ENCODE results near the gene ANKS4B. TPM values are rescaled to one million over a fixed set of nuclear protein-coding genes. Genes with fewer than 3 reads are reported as not detected.

Gene ANKS4B
- total RNA-seq, 4 donors from 2014 or later, result 0.20 TPM; not detected in 3

- DNase-seq (ENCODE audit: low spot score in 2 of 2), result no peak
- Histone ChIP-seq H3K36me3 (no peaks in the 10 kb centered on the region), H3K9me3 (no peaks in the 10 kb centered on the region), H3K27me3 (peaks cover 0 to 63% of the 10 kb centered on the region in 2 donors), H3K27ac (no peak within 1 kb of the TSS), H3K4me1 (peaks cover 0 to 16% (median 4%) of the 10 kb centered on the region in 4 donors), H3K4me3 (peak within 1 kb of the TSS in 3 of 4 donors; percentile 2 to 42 (median 36))
- TF ChIP-seq EP300 (IDR thresholded peaks at IDR 0.05) (no peak), CTCF (IDR thresholded peaks at IDR 0.05) (peak; percentile 58 to 72 (median 65))
- WGBS, 2 donors, result 2% methylated on average over 33 to 46 of the region's 46 CpGs
Measured at GRCh38 chr16:21277927-21278706, 44.6 kb downstream of the ANKS4B start, which contains the start of gene CRYM. TSS of gene CRYM (minus strand) at chr16:21278290. CDS start at chr16:21278251, 39 bp downstream.

GRCh38 chr16:21279501-21279900, 46.0 kb downstream of the ANKS4B start:
- H3K4me3 ChIP-seq, result no peak overlapping the region
- WGBS, 2 donors, result 55 to 57% methylated on average over 2 of the region's 2 CpGs
- H3K4me1 ChIP-seq, result peaks cover 0 to 27% (median 6%) of the 10 kb centered on the region in 4 donors
- peaks cover 0 to 3% (median 0%) of the 10 kb centered on the region in 4 donors for H3K9me3 ChIP-seq
- no peak for TF ChIP-seq POLR2A (IDR thresholded peaks at IDR 0.05)
- TF ChIP-seq CTCF (IDR thresholded peaks at IDR 0.05), result no peak
- no peak for TF ChIP-seq EP300 (IDR thresholded peaks at IDR 0.05)
- no peaks in the 10 kb centered on the region for H3K36me3 ChIP-seq
- H3K27ac ChIP-seq, result no peak overlapping the region
- DNase-seq (ENCODE audit: low spot score in 2 of 2), result no peak
- H3K27me3 ChIP-seq, result peaks cover under 1 to 67% of the 10 kb centered on the region in 2 donors

GRCh38 chr16:21281698-21282389, 48.3 kb downstream of the ANKS4B start:
- Histone ChIP-seq H3K4me3 (no peak overlapping the region), H3K4me1 (peaks cover 0 to 27% (median 6%) of the 10 kb centered on the region in 4 donors), H3K9me3 (peaks cover 0 to 5% (median 0%) of the 10 kb centered on the region in 4 donors), H3K36me3 (no peaks in the 10 kb centered on the region), H3K27me3 (peaks cover 3 to 76% of the 10 kb centered on the region in 2 donors), H3K27ac (no peak overlapping the region)
- 73 to 82% methylated on average over 7 of the region's 7 CpGs for WGBS, 2 donors
- no peak for TF ChIP-seq EP300 (IDR thresholded peaks at IDR 0.05)
- TF ChIP-seq CTCF (IDR thresholded peaks at IDR 0.05), result no peak
- no peak for TF ChIP-seq POLR2A (IDR thresholded peaks at IDR 0.05)
- DNase-seq (ENCODE audit: low spot score in 2 of 2), result no peak

GRCh38 chr16:21283521-21284289, 50.2 kb downstream of the ANKS4B start:
- Histone ChIP-seq H3K27ac (no peak overlapping the region), H3K4me1 (peaks cover 0 to 12% (median 3%) of the 10 kb centered on the region in 4 donors), H3K27me3 (peaks cover 3 to 57% of the 10 kb centered on the region in 2 donors), H3K9me3 (peaks cover 0 to 5% (median 0%) of the 10 kb centered on the region in 4 donors), H3K4me3 (peak overlapping the region in 3 of 4 donors; percentile 8 to 43 (median 33)), H3K36me3 (no peaks in the 10 kb centered on the region)
- 3 to 4% methylated on average over 49 to 58 of the region's 67 CpGs for WGBS, 2 donors
- DNase-seq (ENCODE audit: low spot score in 2 of 2), result peak in 1 of 2 donors; percentile 16
- TF ChIP-seq POLR2A (IDR thresholded peaks at IDR 0.05), result no peak
- no peak for TF ChIP-seq EP300 (IDR thresholded peaks at IDR 0.05)
- TF ChIP-seq CTCF (IDR thresholded peaks at IDR 0.05), result peak in 2 of 5 experiments; percentile 32 to 48
